NCI-H146 (cell line): ENCODE data around the gene NRXN3.
A peak's percentile ranks its signal among the peaks of the same experiment; 100 is the strongest.
"Not testable (repeated sequence)": the region's sequence is repeated elsewhere in the genome, so short reads cannot be mapped to it uniquely, and the experiment has no call there.

Experiments used
- DNase-seq: peaks from one replicate; lab custom pipeline; 2025; lab: John Stamatoyannopoulos, UW

NRXN3 gene

DNA sequence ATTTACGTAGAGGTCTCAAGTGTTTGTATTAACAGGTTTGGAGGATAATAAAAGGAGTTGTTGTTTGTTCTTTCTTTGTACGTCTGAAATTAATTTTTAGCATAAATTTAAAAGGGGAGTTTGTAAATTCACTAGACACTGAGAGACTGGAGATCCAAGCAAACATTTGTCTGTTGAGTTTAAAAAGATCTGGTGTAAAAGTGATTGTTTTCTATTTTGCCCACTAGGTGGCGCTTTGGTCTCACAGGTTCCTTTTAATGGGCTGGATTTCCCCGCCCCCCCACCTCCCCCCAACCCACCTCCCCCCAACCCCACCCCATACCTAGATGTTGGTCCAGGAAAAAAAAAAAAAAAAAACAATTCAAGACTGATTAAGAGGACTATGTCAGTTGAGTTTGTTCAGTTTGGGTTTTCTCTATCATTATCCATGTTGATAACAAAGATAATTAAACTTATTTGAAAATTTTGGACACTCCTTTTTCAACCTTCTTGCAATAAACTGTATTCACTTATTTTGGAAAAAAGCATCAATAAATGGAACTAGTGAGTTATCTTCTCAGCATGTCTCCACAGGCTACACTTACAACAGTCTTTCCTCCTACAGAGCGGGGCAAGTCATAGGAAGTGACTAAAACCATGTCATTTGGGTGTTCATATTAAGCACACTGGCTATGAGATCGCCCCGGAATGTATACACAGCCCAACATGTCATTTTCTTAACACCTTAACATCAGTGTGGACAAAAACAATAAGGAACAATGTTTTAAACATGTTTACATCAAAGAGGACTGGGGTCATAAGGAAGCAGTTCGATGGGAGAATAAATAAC, 841.1 kb downstream of the NRXN3 start:
- DNase-seq: peak; percentile 39

DNA sequence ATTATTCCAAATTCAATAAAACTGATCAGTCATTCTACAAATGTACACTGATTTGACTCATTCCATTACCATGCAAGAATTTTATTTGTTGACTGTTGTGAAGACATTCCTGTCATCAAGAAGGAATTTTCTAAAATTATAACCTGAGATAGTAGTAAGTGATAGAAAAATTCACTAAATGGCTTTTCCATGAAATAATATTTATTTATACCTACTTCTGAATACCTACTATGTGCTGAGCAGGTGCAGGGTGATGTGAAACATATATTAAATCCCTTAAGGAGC, 841.7 kb downstream of the NRXN3 start:
- no peak for DNase-seq

DNA sequence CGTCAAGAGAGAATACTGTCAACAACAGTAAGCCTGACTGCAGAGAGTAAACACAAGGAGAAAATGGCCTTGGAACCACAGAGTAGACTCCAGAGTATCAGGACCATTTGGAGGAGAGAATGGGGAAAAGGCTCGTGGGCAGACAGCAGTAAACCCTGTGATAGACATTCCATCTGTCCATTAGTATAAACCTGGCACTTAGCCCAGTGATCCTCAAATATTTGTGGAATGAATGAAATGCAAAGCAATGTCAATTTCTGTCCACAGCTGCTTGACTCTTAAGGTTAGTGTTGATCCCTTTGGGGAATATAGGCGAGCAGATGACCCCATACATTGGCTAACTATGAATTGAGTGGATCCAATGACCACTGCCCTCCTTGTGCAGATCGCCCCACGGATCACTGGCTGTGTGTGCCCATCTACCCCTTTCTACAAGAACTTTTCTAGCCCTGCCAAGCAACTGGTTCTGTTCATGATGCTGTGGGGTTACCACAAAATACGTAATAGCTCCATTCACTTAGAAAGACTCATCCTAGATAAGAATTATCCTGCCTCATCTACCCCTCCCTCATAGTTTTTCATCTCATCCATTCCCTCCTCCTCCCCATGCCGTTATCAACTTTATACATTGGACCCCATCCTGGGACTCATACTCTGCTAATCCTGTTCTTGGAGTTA, 846.8 kb downstream of the NRXN3 start:
- DNase-seq: no peak

- no peak for DNase-seq
These were observed 847.4 kb downstream of the NRXN3 start for GRCh38 chr14:79017561-79017960.

DNA sequence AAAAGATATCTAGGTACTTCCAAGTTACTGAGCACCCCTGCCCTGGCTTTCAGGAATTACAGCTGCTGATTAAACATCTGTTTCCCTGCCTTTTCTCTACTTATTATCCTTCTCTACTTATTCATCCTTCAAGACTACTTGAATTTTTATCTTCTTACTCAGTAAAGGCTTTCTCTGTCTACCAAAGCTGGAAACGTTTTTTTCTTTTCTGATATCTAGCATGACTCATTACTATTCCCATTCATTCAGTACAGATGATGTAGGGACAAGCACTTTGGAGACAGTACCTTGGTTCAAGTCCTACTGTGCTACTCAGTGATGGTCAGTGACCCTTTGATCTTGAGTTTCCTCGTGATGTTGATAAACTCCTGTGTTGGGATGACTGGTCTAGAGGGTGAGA, 848.7 kb downstream of the NRXN3 start:
- no peak for DNase-seq

DNA sequence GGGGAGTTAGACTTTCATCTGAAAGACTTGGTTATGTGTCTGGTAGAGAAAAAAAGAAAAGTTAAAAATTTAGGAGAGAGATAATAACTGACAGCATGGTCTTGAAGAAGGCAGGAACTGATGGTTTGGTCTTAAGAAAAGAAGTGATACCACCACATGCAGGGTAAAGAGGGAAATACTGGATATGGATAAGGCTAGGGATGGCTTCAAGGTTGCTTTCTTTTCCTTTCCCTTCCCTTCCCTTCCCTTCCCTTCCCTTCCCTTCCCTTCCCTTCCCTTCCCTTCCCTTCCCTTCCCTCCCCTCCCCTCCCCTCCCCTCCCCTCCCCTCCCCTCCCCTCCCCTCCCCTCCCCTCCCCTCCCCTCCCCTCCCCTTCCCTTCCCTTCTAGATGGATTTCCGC, 849.7 kb downstream of the NRXN3 start:
- not testable (repeated sequence) for DNase-seq

DNA sequence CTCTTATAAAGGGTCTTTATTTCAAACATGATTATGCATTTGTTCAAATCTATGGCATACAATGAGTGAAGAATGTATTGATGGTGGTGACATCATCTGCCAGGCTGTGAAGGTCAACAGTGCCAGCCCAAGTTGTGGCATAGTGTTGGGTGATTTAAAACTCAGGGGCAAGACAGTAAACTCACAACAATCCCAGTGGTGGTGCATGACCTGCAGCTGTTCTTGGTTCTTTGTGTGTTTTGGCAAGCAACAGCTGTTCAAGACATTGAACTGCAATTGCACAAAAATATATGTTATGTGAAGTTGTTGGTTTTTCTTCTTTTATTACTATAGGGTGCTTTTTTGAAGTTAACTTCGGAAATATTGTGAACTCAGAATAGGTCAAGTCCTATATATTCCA, 851.6 kb downstream of the NRXN3 start:
- DNase-seq: no peak

DNA sequence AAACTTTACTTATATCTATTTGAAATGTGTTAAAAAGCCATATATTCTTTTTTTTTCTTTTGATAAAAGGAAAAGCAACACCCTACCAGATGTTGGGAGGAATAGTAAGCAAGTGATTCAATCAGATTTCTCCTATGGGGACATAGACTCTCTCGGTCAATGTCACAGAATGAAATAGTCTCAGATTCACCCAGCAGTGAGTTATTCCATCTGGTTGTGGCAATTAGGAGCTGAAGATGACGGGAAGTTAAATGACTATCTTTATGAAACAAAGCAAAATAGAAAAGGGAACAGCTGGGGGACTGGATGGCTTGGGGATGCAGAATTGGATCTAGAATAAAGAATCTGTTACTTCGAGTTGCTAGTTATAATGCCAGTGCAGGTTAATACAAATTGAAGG, 857.0 kb downstream of the NRXN3 start:
- DNase-seq: no peak

DNA sequence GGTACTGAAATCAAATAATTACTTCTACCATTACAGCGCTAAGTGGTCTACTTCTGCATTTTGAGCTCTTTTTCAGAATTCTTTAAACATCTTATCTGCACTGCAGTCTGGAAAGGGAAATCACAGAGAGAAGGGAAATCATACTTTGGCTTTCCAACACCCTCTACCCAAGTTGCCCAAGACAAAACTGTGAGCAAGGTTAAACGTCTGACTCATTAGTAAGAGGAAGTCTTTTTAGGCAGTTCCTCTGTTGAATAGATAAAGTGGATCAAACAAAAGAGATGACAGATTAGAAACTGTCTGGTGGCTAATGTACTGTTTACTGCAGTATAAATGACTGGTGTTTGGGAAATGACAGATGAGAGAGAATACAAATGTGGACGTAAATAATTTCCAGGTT, 858.1 kb downstream of the NRXN3 start:
- no peak for DNase-seq

DNA sequence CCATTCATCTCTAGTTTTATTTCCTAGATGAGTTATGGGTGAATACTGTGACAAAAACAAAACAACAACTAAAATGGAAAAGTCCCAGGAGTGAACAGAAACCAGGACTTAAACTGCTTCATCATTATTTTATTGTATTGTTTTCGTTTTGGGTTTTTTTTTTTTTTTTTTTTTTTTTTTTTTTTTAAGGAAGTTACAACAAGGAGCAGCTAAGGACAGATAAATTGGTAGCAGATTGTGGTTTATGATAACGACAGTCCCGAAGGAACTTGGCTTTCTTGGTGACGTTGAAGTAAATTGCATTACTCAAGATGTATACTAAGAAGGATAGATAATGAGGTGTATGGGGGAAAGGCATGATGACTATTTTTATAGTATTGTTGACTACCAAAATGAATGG, 866.3 kb downstream of the NRXN3 start:
- DNase-seq: no peak

DNA sequence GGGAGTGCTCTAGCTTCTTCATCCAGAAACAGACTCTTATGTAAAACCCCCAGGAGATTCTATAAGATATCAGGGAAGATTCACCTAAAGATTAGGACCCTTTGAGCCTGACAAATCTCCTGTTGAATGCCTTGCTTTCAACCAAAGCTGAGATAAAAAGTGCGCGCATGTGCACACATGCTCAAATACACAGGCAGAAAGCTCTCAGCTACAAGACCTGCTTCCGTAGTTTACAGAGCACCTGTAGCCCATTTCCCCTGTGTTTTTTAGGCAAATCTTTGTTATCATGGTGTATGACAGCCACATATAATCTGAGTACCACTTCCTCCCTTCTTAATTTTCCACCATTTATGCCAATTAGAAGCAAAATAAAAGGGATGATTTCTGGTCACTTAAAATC, 866.9 kb downstream of the NRXN3 start:
- no peak for DNase-seq

GRCh38 chr14:79037593-79037992, 867.4 kb downstream of the NRXN3 start:
- DNase-seq: no peak

GRCh38 chr14:79040790-79041189, 870.6 kb downstream of the NRXN3 start:
- no peak for DNase-seq

- no peak for DNase-seq
These were observed 873.2 kb downstream of the NRXN3 start for GRCh38 chr14:79043194-79043889.

- peak; percentile 77 for DNase-seq
These were observed 874.9 kb downstream of the NRXN3 start for GRCh38 chr14:79044894-79045624.

DNA sequence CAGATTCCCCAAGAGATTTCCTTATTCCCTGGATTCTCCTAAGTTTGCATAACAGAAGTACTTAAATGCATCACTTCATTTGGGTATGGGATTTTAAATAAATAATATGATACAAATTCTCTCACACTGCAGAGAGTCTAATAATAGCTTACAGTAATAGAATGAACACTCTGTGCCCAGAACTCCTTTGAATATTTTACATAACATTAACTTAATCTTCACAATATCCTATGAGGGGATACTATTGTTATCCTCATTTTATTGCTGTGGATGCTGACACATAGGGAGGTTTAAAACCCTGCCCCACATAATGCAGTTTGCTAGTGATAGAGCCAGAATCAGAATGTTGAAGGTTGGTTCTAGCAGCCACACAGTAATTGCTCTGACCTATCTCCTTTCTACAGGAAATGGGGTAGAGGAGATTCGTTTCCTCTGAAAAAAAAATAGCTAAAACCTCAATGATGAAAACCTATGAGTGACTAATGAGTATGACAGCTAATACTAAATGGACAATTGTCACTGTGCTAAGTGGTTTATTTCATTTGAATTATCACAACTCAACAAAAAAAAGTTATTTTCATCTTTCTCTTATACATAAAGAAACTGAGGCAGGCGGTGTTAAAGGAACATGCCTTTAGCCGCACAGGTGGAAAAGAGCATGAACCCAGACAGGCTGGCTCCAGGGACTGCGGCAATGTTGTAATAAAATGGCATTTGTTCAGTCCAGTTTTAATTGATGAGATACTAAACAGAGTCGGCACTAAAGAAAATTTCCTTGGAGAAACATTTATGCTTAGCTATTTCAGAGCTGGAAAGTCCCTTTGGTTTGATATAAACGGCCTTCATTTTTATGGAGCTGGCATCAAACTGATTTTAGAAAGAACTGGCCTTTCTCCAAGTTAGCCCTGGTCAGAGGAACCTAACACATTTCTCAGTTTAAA, 880.9 kb downstream of the NRXN3 start:
- DNase-seq: no peak

GRCh38 chr14:79051742-79052141, 881.6 kb downstream of the NRXN3 start:
- no peak for DNase-seq

DNA sequence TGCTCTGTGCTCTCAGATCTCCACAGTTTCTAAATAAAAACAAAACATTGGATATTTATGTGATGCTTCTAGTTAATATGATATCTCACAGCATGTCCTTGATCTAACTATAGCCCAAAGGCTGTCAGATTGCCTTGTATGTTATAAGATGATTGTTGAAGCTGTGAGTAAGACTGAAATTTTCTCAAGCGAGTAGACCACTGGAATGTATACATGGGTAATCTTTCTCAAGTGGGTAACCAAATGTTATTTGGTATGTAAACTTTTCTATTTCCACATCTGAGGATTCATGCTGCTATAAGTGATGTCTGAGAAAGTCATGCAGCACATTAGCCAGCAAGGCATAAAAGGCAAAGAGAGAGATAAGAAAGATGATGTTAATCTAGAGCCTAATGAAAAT, 886.7 kb downstream of the NRXN3 start:
- no peak for DNase-seq

DNA sequence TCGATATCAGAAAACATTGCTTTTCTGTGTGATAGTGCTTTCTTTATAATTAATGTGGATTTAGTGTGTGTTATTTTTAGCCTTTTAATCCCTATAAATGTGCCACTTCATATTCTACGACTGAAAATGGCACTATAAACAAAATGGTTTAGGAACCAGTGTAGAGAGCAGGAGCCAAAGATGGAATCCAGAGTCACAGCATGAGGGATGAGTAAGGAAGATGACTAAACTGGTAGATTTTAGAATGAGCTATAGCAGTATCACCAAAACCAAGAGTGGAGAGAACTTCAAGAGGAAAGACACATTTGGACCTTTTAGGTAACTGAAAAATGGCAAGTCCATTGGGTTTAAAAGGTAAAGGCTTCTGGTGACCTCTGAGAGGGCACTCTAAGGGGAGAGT, 887.2 kb downstream of the NRXN3 start:
- no peak for DNase-seq

DNA sequence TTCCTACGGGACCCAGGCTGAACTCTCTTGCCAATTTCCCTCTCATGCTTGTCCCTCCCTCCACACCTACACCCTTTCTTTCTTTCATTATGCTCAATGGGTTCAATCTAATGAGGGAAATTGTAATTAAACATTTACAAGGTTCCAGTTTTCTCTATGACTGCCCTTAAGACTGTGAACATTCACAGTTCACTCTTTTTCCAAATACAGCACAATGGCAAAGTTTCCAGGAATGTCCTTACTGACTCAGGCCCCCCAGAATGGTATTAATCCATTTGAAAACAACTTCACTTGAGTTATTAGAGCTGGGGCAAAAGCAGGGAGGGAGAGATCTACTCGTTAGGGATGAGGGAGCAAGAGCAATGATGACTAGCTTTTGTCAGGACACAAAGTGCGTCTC, 892.1 kb downstream of the NRXN3 start:
- DNase-seq: no peak

- DNase-seq: no peak
These were observed 894.0 kb downstream of the NRXN3 start for GRCh38 chr14:79064214-79064613.
